ENCODE results near the gene SEPTIN1.
"Not testable (repeated sequence)": the region's sequence is repeated elsewhere in the genome, so short reads cannot be mapped to it uniquely, and the experiment has no call there.

Gene SEPTIN1

GRCh38 chr16:30401768-30402425 lies 19.5 kb upstream of the SEPTIN1 start:
- DNase-seq (ENCODE audit: low spot score): no peak

DNA sequence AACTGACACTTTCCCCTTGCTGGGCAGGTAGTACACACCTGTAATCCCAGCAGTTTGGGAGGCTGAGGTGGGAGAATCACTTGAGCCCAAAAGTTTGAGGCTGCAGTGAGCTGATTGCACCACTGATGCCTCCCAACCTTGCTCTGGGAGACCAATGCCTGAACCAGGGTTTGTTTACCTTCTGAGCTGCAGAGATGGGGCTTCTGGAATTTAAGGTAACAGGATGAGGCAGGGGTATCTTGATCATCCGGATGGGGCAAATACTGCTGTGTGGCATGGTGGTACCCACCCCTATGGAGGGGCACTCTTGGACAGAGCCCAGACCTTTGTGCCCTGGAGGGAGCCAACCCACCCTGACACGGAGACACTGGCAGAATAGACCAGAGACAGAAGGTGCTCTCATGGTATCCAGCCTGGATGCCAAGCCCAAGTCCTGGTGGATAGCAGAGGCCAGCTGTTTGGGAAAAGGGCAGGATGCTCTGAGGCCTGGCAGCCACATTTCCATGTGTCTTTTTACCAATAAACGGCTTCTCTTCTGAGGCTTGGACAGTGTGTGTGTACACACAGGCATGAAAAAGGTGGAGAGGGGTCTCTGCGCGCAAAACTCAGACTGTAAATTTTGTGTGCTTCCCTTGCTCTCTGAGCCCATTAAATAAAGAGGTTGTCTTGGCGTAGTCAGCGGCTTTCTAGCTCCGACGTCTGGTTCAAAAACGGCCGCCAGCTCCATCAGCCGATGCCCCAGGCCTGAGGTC lies 17.2 kb upstream of the SEPTIN1 start:
- DNase-seq (ENCODE audit: low spot score): no peak

GRCh38 chr16:30398661-30399434 lies 16.5 kb upstream of the SEPTIN1 start:
- DNase-seq (ENCODE audit: low spot score): no peak

DNA sequence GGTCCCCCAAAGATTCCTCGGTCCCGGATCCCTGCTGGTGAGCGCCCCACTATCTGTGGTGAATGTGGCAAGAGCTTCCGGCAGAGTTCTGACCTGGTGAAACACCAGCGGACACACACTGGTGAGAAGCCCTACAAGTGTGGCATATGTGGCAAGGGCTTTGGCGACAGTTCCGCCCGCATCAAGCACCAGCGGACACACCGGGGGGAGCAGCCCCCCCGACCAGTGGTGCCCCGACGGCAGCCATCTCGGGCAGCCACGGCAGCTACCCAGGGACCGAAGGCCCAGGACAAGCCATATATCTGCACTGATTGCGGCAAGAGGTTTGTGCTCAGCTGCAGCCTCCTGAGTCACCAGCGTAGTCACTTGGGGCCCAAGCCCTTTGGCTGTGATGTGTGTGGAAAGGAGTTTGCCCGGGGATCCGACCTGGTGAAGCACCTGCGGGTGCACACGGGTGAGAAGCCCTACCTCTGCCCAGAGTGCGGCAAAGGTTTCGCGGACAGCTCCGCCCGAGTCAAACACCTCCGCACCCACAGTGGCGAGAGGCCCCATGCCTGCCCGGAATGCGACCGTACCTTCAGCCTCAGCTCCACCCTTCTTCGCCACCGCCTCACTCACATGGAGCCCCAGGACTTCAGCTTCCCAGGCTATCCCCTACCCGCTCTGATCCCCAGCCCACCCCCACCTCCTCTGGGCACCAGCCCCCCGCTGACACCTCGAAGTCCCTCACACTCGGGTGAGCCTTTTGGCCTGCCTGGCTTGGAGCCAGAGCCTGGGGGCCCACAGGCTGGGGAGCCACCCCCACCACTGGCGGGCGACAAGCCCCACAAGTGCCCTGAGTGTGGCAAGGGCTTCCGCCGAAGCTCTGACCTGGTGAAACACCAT lies 15.7 kb upstream of the SEPTIN1 start:
- no peak for DNase-seq (ENCODE audit: low spot score)

DNA sequence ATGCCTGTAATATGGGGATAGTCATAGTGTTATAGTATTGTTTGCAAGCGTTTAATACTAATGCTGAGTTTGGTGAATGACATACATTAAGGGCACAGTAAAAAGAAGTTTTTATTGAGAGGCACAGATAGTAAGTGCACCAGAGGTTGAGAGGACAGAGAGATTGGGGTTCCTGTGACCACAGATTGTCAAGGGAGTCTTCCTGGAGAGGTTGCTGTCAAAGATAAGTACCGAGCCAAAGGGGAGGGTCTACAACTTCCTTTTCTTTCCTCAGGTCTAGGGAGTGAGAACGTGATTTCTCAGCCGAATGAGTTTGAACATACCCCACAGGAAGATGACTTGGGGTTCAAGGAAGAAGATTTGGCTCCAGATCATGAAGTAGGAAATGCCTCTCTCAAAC lies 14.7 kb upstream of the SEPTIN1 start:
- DNase-seq (ENCODE audit: low spot score): no peak

GRCh38 chr16:30396627-30397026 lies 14.3 kb upstream of the SEPTIN1 start:
- DNase-seq (ENCODE audit: low spot score): not testable (repeated sequence)

GRCh38 chr16:30395992-30396585 lies 13.7 kb upstream of the SEPTIN1 start:
- DNase-seq (ENCODE audit: low spot score): no peak

GRCh38 chr16:30395155-30395991 lies 13.0 kb upstream of the SEPTIN1 start, which contains the start of gene ZNF48:
ZNF48 (plus strand) TSS chr16:30395420; CDS start chr16:30395795, 375 bp downstream.
- peak; percentile 93 for DNase-seq (ENCODE audit: low spot score)

GRCh38 chr16:30394592-30395154 lies 12.3 kb upstream of the SEPTIN1 start:
- DNase-seq (ENCODE audit: low spot score): no peak

GRCh38 chr16:30383521-30383920 lies 1.2 kb upstream of the SEPTIN1 start:
- DNase-seq (ENCODE audit: low spot score): no peak

DNA sequence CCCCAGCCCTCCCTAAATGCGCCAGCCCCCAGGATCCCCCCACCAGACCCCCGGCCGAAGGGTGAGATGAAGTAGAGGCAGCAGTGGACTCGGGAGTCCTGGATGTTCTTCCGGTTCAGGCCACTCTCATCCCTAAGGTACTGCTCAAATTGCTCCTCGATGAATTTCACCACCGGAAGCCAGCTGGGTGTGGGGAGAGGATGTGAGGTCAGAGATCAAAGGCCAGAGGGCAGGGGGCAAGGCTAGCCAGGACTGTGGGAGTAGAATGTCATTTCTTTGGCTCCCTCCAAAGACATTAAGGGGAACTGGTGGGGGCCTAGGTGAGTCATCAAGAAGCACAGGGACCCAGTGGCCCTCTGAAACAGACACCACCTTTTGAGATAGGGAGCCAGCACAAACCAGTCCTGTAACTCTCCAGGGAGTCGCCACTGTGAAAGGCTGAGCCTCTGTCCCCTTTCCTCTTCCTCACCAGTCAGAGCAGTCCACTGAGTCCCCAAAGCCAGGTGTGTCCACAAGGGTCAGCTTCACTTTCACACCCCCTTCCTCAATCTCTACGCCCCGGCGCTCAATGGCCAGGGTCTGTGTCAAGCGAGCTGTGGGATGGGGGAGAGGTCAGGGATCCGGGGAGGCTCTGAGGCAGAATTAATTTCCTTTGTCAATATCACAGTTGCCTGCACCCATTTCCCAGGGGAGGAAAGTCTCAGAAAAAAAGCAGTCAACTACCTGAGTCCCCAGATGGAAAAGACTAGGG lies 895 bp downstream of the SEPTIN1 start:
- DNase-seq (ENCODE audit: low spot score): no peak

GRCh38 chr16:30380803-30381208 lies 1.6 kb downstream of the SEPTIN1 start:
- DNase-seq (ENCODE audit: low spot score): no peak

DNA sequence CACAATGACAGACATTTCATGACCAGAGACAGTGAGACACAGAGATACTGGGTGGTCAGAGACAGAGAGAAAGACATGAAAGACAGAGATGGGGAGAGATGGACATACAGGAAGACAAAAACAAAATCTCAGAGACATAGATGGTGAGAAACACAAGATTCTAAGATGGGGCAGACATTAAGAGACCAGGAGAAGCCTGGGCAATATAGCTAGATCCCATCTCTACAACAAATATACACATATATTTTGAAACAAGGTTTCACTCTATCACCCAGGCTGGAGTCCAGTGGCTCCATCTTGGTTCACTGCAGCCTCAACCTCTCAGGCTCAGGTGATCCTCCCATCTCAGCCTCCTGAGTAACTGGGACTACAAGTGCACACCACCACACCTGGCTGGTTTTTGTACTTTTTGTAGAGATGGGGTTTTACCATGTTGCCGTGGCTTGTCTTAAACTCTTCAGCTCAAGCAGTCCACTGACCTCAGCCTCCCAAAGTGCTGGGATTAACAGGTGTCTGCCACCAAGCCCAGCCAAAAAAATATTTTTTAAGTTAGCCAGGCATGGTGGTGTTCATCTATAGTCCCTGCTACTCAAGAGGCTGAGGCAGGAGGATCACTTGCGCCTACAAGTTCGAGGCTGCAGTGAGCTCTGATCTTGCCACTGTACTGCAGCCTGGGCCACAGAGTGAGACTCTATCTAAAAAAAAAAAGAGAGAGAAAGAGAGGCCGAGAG lies 2.1 kb downstream of the SEPTIN1 start:
- DNase-seq (ENCODE audit: low spot score): no peak

GRCh38 chr16:30379158-30379783 lies 3.1 kb downstream of the SEPTIN1 start:
- no peak for DNase-seq (ENCODE audit: low spot score)

DNA sequence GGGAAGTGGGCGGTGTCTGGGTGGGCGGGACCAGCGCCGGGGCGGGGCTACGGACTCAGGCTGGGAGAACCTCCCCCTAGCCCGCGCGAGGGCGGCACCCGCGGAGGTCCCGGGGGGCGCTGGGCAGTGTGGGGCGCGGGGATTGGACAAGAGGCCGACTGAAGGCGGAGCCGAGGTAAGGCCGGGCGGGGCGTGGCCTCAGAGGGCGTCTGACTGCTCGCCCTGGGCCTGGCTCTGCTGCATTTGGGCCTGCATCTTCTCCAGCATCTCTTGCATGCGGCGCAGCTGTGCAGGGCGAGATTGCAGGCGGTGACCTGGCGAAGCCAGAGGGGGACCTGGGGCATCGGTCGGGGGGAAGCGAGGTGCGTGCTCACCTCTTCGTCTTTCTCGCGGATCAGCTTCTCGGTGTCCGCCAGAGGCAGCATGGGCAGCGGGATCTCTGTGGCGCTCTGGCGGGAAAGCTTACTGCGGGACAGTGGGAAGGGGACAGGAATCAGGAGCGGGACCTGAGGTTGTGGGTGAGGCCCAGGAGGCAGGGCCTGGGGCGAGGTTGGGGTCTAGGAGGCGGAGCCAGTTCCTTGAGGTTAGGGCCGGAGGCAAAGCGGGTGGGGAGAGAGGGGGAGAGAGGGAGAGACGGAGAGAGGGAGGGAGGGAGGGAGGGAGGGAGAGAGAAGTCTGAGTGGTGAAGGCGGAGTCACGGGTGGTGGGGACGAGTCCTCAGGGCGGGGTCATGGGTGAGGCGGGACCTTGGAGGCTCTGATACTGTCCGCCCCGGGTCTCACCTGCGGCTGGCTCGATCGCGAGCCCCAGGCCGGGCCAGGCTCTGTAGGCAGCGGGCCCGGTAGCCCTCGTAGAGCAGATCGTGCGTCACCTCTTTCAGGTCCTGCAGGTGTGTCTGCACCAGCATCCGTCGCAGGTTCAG lies 3.9 kb downstream of the SEPTIN1 start:
- DNase-seq (ENCODE audit: low spot score): peak; percentile 98

- peak; percentile 82 for DNase-seq (ENCODE audit: low spot score)
Observed at GRCh38 chr16:30377812-30378235, 4.5 kb downstream of the SEPTIN1 start.

Data from D341Med (cell line).